ENCODE data around the gene YEATS4. TPM values are rescaled to one million over a fixed set of nuclear protein-coding genes. Genes with fewer than 3 reads are reported as not detected.

The YEATS4 gene
- total RNA-seq = 27.2 TPM

GRCh38 chr12:69359531-69360347 is at the start of gene YEATS4:
YEATS4 (plus strand) TSS chr12:69359743; CDS start chr12:69359973, 230 bp downstream.

GRCh38 chr12:69348162-69348938 is 11.2 kb upstream of the YEATS4 start, which contains the start of gene LYZ:
LYZ (plus strand) TSS chr12:69348381; CDS start chr12:69348409, 28 bp downstream.

Small RNA genes lying within 50 kb of the gene (small RNA-seq; reads per million reads assigned to genes)
- gene RN7SL804P (ENCODE audit: low replicate concordance) = not detected

Other genes with a start within 250 kb of the YEATS4 start
- gene CPSF6, start 120.2 kb upstream of the YEATS4 start, total RNA-seq = 186 TPM
- gene LYZ, start 11.4 kb upstream of the YEATS4 start, total RNA-seq = 2.2 TPM
- gene FRS2, start 110.6 kb downstream of the YEATS4 start, total RNA-seq = 83.3 TPM
- 271 TPM for gene CCT2, start 225.7 kb downstream of the YEATS4 start, total RNA-seq

All from parietal lobe (tissue), 2 donors.